Bronchial epithelial cell (primary cell): ENCODE results near the gene TRIP13. TPM values are rescaled to one million over a fixed set of nuclear protein-coding genes. Genes with fewer than 3 reads are reported as not detected.

Experiments
- DNase-seq: peaks from one replicate; pipeline ENCODE4 v3.0.0-alpha.2; 2010; ENCODE audit warnings: low read depth
- FAIRE-seq: peaks from 2 replicates; lab custom pipeline; 2011; peaks lifted over from hg19 to GRCh38; lab: Jason Lieb, UNC
- H3K27me3 ChIP-seq: 2 replicates; pipeline ENCODE4 v1.5.1; 2011; ENCODE audit warnings: low read length; ENCODE audit not compliant: control insufficient read depth, insufficient read depth
- H3K36me3 ChIP-seq: 2 replicates; pipeline ENCODE4 v1.5.1; 2011; ENCODE audit warnings: low read length; ENCODE audit not compliant: control insufficient read depth, insufficient read depth
- H3K4me3 ChIP-seq: 2 replicates; pipeline ENCODE4 v1.5.1; 2011; ENCODE audit warnings: mild to moderate bottlenecking, low read depth, low read length, control low read depth
- CTCF ChIP-seq: IDR thresholded peaks from 2 replicates; pipeline ENCODE4 v1.5.1; 2011; ENCODE audit warnings: mild to moderate bottlenecking, moderate library complexity, low read length, control low read depth, inconsistent platforms; ENCODE audit not compliant: insufficient read depth, severe bottlenecking
- total RNA-seq: library from RNA; depleted of rRNA; stranded (reverse); fragments of >200 nt; gene quantifications from 2 replicates; pipeline ENCODE4 v1.2.1, GENCODE V29; 2014

TRIP13 gene
- total RNA-seq, 1 donor from 2014 or later: 1.8 TPM

GRCh38 chr5:921456-922435 is 29.1 kb downstream of the TRIP13 start:
- DNase-seq (no peak), FAIRE-seq (no peak)
- Histone ChIP-seq H3K36me3 (peaks cover 1% of the 10 kb centered on the region), H3K27me3 (peaks cover 4% of the 10 kb centered on the region), H3K4me3 (no peak overlapping the region)
- no peak for TF ChIP-seq CTCF

- Histone ChIP-seq H3K27me3 (peaks cover 4% of the 10 kb centered on the region), H3K4me3 (no peak overlapping the region), H3K36me3 (peaks cover 1% of the 10 kb centered on the region)
- no peak for FAIRE-seq
- DNase-seq: no peak
- TF ChIP-seq CTCF: no peak
These were observed 30.0 kb downstream of the TRIP13 start for GRCh38 chr5:922436-923280.

- Histone ChIP-seq H3K36me3 (peaks cover 1% of the 10 kb centered on the region), H3K4me3 (no peak overlapping the region), H3K27me3 (peaks cover 4% of the 10 kb centered on the region)
- DNase-seq: peak; percentile 44
- peak; percentile 98 for TF ChIP-seq CTCF
- no peak for FAIRE-seq
These were observed 30.7 kb downstream of the TRIP13 start for GRCh38 chr5:923281-923873.

GRCh38 chr5:926417-927171 is 33.9 kb downstream of the TRIP13 start:
- peak; percentile 41 for TF ChIP-seq CTCF
- Histone ChIP-seq H3K36me3 (no peaks in the 10 kb centered on the region), H3K4me3 (peak overlapping the region; percentile 11), H3K27me3 (peaks cover 5% of the 10 kb centered on the region)
- no peak for FAIRE-seq
- peak; percentile 3 for DNase-seq
